WERI-Rb-1 (cell line): Measurements from ENCODE around the gene TRAPPC10.

ENCODE experiments used
- DNase-seq: peaks from one replicate; pipeline ENCODE4 v3.0.0-alpha.2; 2020
- H3K27ac ChIP-seq: fragments of 250-450 bp; sonication (Bioruptor Pico); 2 replicates; pipeline ENCODE4 v1.5.1; 2020; ENCODE audit warnings: mild to moderate bottlenecking, moderate library complexity
- H3K27me3 ChIP-seq: fragments of 250-450 bp; sonication (Bioruptor Pico); 2 replicates; pipeline ENCODE4 v1.5.1; 2021; ENCODE audit warnings: mild to moderate bottlenecking, low read depth, moderate library complexity; ENCODE audit not compliant: insufficient read depth, severe bottlenecking
- H3K36me3 ChIP-seq: fragments of 250-450 bp; sonication (Bioruptor Pico); 2 replicates; pipeline ENCODE4 v1.5.1; 2020; ENCODE audit warnings: mild to moderate bottlenecking, moderate library complexity
- H3K4me3 ChIP-seq: 2 replicates; pipeline ENCODE4 v1.5.1; 2011; ENCODE audit warnings: low read depth, mild to moderate bottlenecking, control low read depth, low read length
- H3K9me3 ChIP-seq: fragments of 250-450 bp; sonication (Bioruptor Pico); 2 replicates; pipeline ENCODE4 v1.5.1; 2021; ENCODE audit warnings: mild to moderate bottlenecking, moderate library complexity; ENCODE audit not compliant: severe bottlenecking
- CTCF ChIP-seq: IDR thresholded peaks from 2 replicates; pipeline ENCODE4 v1.5.1; 2011; ENCODE audit warnings: low read depth, mild to moderate bottlenecking, control low read depth, inconsistent platforms, low read length

TRAPPC10 gene

DNA sequence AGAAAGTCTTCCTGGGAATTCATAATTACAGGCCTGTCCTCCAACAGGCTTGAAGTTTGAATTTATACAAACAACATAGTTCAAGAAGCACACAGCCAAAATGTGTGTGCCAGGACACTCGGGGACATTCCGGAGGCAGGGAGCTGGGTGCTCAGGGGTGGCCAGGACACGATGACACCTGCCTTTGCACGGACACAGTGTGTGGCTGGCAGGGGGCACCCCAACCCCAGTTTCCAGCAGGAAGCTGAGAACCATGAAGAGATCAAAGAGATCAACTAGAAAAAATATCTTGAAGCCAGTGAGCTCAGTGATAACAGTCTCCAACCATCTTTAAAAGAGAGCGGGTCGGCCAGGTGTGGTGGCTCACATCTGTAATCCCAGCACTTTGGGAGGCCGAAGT is 32.5 kb upstream of the TRAPPC10 start:
- no peak overlapping the region for H3K4me3 ChIP-seq
- TF ChIP-seq CTCF = peak; percentile 47
- H3K9me3 ChIP-seq = no peaks in the 10 kb centered on the region
- no peaks in the 10 kb centered on the region for H3K27me3 ChIP-seq
- H3K27ac ChIP-seq = no peak overlapping the region
- peaks cover 38% of the 10 kb centered on the region for H3K36me3 ChIP-seq
- DNase-seq = peak; percentile 54

GRCh38 chr21:43981151-43981870 is 30.8 kb upstream of the TRAPPC10 start:
- H3K27me3 ChIP-seq = no peaks in the 10 kb centered on the region
- no peak for TF ChIP-seq CTCF
- no peak overlapping the region for H3K27ac ChIP-seq
- no peak overlapping the region for H3K4me3 ChIP-seq
- DNase-seq = no peak
- H3K36me3 ChIP-seq = peaks cover 38% of the 10 kb centered on the region
- H3K9me3 ChIP-seq = no peaks in the 10 kb centered on the region

GRCh38 chr21:43981871-43982210 is 30.3 kb upstream of the TRAPPC10 start:
- TF ChIP-seq CTCF = no peak

DNA sequence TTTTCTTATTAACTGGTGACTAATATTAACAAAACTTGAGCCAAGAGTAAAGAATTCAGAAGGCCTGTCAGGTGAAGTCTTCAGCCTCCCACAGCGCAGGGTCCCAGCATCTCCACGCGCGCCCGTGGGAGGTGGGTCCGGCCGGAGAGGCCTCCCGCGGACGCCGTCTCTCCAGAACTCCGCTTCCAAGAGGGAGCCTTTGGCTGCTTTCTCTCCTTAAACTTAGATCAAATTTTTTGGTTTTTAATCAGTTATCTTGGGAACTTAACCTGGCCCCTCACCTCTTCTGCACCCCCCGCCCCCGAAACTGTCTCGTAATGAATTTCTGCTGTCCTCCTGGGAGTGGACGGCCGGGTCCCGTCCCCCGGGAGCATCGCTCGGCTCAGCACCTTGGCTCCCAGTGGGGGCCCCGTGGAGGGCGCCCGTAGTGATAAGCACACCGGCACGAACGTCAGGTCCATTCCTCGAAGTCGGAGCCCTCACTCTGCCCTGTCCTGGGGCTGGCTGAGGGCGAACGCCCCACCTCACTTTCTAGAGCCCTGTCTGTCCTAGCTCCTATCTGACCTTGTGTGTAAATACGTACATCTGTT is 29.5 kb upstream of the TRAPPC10 start:
- H3K27ac ChIP-seq = no peak overlapping the region

More at GRCh38 chr21:43981871-43982210, 30.3 kb upstream of the TRAPPC10 start:
- Histone ChIP-seq H3K27me3 (no peaks in the 10 kb centered on the region), H3K27ac (no peak overlapping the region), H3K4me3 (no peak overlapping the region), H3K36me3 (peaks cover 38% of the 10 kb centered on the region), H3K9me3 (no peaks in the 10 kb centered on the region)
- DNase-seq = no peak

DNA sequence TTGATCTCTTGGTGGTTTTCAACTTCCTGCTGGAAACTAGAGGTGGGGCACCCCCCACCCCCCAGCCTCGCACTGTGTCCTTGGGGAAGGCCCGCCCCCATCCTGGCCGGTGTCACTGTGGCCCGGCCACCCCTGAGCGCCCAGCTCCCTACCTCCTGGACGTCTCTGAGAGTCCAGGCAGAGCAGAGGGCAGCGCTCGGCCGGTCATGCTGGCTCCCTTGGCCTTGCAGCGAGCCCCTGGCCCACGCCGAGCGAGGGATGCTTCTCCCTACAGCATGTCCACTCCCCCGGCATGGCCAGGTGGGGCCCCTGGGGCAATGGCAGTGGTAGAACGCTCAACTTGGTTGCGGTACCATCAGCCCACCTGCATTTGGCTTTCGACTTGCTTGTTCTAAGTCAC is 28.7 kb upstream of the TRAPPC10 start:
- DNase-seq = no peak
- no peak for TF ChIP-seq CTCF
- Histone ChIP-seq H3K27me3 (no peaks in the 10 kb centered on the region), H3K9me3 (no peaks in the 10 kb centered on the region), H3K36me3 (peaks cover 33% of the 10 kb centered on the region), H3K27ac (no peak overlapping the region), H3K4me3 (no peak overlapping the region)

More for the DNA sequence above, 29.5 kb upstream of the TRAPPC10 start:
- DNase-seq = no peak
- no peaks in the 10 kb centered on the region for H3K27me3 ChIP-seq
- TF ChIP-seq CTCF = no peak
- H3K9me3 ChIP-seq = no peaks in the 10 kb centered on the region
- no peak overlapping the region for H3K4me3 ChIP-seq
- H3K36me3 ChIP-seq = peaks cover 38% of the 10 kb centered on the region
